CD14-positive monocyte (primary cell): ENCODE measurements around the gene ZNF768. TPM values are rescaled to one million over a fixed set of nuclear protein-coding genes. Genes with fewer than 3 reads are reported as not detected.

Experiments used
- DNase-seq, 3 donors: peaks; one replicate each; pipeline ENCODE4 v3.0.0-alpha.2; 2011 to 2022
- H2AFZ ChIP-seq: 2 replicates; pipeline ENCODE4 v1.6.0; 2012; ENCODE audit warnings: mild to moderate bottlenecking, low read depth, low read length, inconsistent platforms; ENCODE audit not compliant: insufficient read depth, poor library complexity, severe bottlenecking
- H3K27ac ChIP-seq, 2 donors: 1 replicate in 1 of 2; 2 replicates in 1 of 2; pipeline ENCODE4 v1.5.1; 2012 to 2013; ENCODE audit warnings: low read length in 2 of 2, control low read depth in 1 of 2, inconsistent platforms in 1 of 2, low read depth in 1 of 2, mild to moderate bottlenecking in 1 of 2
- H3K27me3 ChIP-seq, 2 donors: one replicate each; pipeline versions ENCODE4 v1.6.0 to v1.6.1; 2011 to 2013; ENCODE audit warnings: low read length in 2 of 2; ENCODE audit not compliant: control insufficient read depth in 2 of 2, insufficient read depth in 2 of 2
- H3K36me3 ChIP-seq, 2 donors: replicated peaks in 1 of 2; 1 replicate in 1 of 2; 2 replicates in 1 of 2; pipeline versions ENCODE4 v1.5.1 to v1.6.1; 2012 to 2013; ENCODE audit warnings: low read length in 2 of 2, control low read depth in 1 of 2, inconsistent platforms in 1 of 2, mild to moderate bottlenecking in 1 of 2; ENCODE audit not compliant: insufficient read depth in 2 of 2, control insufficient read depth in 1 of 2
- H3K4me1 ChIP-seq, 2 donors: 1 replicate in 1 of 2; 2 replicates in 1 of 2; pipeline versions ENCODE4 v1.5.1 to v1.6.1; 2012 to 2013; ENCODE audit warnings: low read length in 2 of 2, control low read depth in 1 of 2, inconsistent platforms in 1 of 2, mild to moderate bottlenecking in 1 of 2, moderate library complexity in 1 of 2; ENCODE audit not compliant: insufficient read depth in 2 of 2, control insufficient read depth in 1 of 2
- H3K4me2 ChIP-seq: replicated peaks from 2 replicates; pipeline ENCODE3; 2012; ENCODE audit warnings: low read length, moderate library complexity, mild to moderate bottlenecking; ENCODE audit not compliant: poor library complexity, severe bottlenecking; ENCODE audit errors: extremely low read depth
- H3K4me3 ChIP-seq, 3 experiments: fragments of 200-600 bp in 1 of 3; sonication (generic) in 1 of 3; replicated peaks in 1 of 3; 1 replicate in 2 of 3; 2 replicates in 1 of 3; pipeline ENCODE4 v1.5.1; 2011 to 2013; ENCODE audit warnings: low read length in 3 of 3, mild to moderate bottlenecking in 3 of 3, control low read depth in 2 of 3, low read depth in 2 of 3, inconsistent platforms in 1 of 3, moderate library complexity in 1 of 3
- H3K79me2 ChIP-seq: 2 replicates; pipeline ENCODE4 v1.6.0; 2012; ENCODE audit warnings: mild to moderate bottlenecking, control low read depth, inconsistent platforms, low read length, moderate library complexity; ENCODE audit not compliant: insufficient read depth
- H3K9ac ChIP-seq: 2 replicates; pipeline ENCODE4 v1.6.0; 2017; ENCODE audit warnings: low read length, mild to moderate bottlenecking; ENCODE audit not compliant: insufficient read depth, poor library complexity, severe bottlenecking
- H3K9me3 ChIP-seq, 2 donors: replicated peaks in 1 of 2; 1 replicate in 1 of 2; 2 replicates in 1 of 2; pipeline versions ENCODE4 v1.5.1 to v1.6.1; 2012 to 2013; ENCODE audit warnings: low read length in 2 of 2, control low read depth in 1 of 2; ENCODE audit not compliant: control insufficient read depth in 1 of 2, insufficient read depth in 1 of 2
- H4K20me1 ChIP-seq: 2 replicates; pipeline ENCODE4 v1.6.0; 2012; ENCODE audit warnings: mild to moderate bottlenecking, low read length, control low read depth, moderate library complexity; ENCODE audit not compliant: insufficient read depth
- H3K27ac Mint-ChIP-seq, 7 donors: one replicate each; pipeline ENCODE4 v1.8.0; 2020; ENCODE audit warnings: mild to moderate bottlenecking in 7 of 7, mixed read lengths in 7 of 7, moderate library complexity in 6 of 7, inconsistent platforms in 2 of 7
- H3K27me3 Mint-ChIP-seq, 3 donors: one replicate each; pipeline ENCODE4 v1.8.0; 2021 to 2022; ENCODE audit warnings: low read depth in 3 of 3, mild to moderate bottlenecking in 3 of 3, mixed read lengths in 3 of 3, moderate library complexity in 3 of 3, inconsistent platforms in 1 of 3
- H3K36me3 Mint-ChIP-seq, 2 donors: one replicate each; pipeline ENCODE4 v1.8.0; 2020; ENCODE audit warnings: mixed read lengths in 2 of 2, inconsistent platforms in 1 of 2, mild to moderate bottlenecking in 1 of 2
- H3K4me1 Mint-ChIP-seq: one replicate; pipeline ENCODE4 v1.8.0; 2020; ENCODE audit warnings: mild to moderate bottlenecking, mixed read lengths
- H3K4me3 Mint-ChIP-seq, 2 donors: one replicate each; pipeline ENCODE4 v1.8.0; 2020; ENCODE audit warnings: mild to moderate bottlenecking in 2 of 2, mixed read lengths in 2 of 2, moderate library complexity in 1 of 2
- H3K9me3 Mint-ChIP-seq, 7 donors: one replicate each; pipeline ENCODE4 v1.8.0; 2020 to 2022; ENCODE audit warnings: mixed read lengths in 7 of 7, mild to moderate bottlenecking in 6 of 7, moderate library complexity in 6 of 7, inconsistent platforms in 2 of 7
- CTCF ChIP-seq: fragments of 200-600 bp; IDR thresholded peaks from one replicate; pipeline ENCODE4 v1.8.0; 2022; ENCODE audit warnings: antibody characterized with exemption, mild to moderate bottlenecking
- WGBS: methylation state at CpG from one replicate; pipeline ENCODE4 v1.1.5; 2013; ENCODE audit warnings: missing lambda C conversion rate; ENCODE audit not compliant: insufficient coverage; 5-methylcytosine and 5-hydroxymethylcytosine counted together
- intact Hi-C, 2 donors: fragments of 100-400 bp; cut with micrococcal nuclease; formaldehyde crosslinking; loops; one replicate each; pipeline versions ENCODE4 v1.15.0 to v1.15.1; 2023
- polyA plus RNA-seq, 3 donors: library from polyadenylated mRNA; depleted of rRNA in 1 of 3; unstranded in 2 of 3; stranded (reverse) in 1 of 3; fragments of 300-500 nt in 2 of 3; fragments of >200 nt in 1 of 3; fragmentation: Illumina TruSeq in 2 of 3; gene quantifications; 1 replicate in 2 of 3; 2 replicates in 1 of 3; pipeline ENCODE4 v1.2.3, GENCODE V29; 2012 to 2021

ZNF768 gene
- polyA plus RNA-seq, 3 donors = 2.8 to 13.4 (median 3.0) TPM

GRCh38 chr16:30527635-30528178 is 1.3 kb upstream of the ZNF768 start:
- WGBS = 0% methylated on average over 10 of the region's 14 CpGs
- H3K27ac ChIP-seq = peak overlapping the region; percentile 85 to 87
- peak overlapping the region; percentile 55 for H3K9ac ChIP-seq
- peak overlapping the region; percentile 35 to 93 (median 63) for H3K4me3 ChIP-seq
- peak overlapping the region; percentile 84 to 92 for H3K4me3 Mint-ChIP-seq
- H3K9me3 Mint-ChIP-seq = peaks cover 0 to 2% (median 0%) of the 10 kb centered on the region in 7 donors
- TF ChIP-seq CTCF = no peak
- peaks cover 0 to 4% (median 3%) of the 10 kb centered on the region in 3 donors for H3K27me3 Mint-ChIP-seq
- intact Hi-C loops = loop anchor here (1.0 to 5.0 kb wide), 6 partner anchors 8 to 85 kb away; partner anchors contain the start of genes ZNF785 (in 2 of the 2), SEPHS2 (in 1 of the 2), ZNF689 (in 1 of the 2) and ZNF764 (in 1 of the 2)
- peaks cover 28 to 39% of the 10 kb centered on the region in 2 donors for H3K4me1 ChIP-seq
- no peaks in the 10 kb centered on the region for H3K27me3 ChIP-seq
- H3K36me3 Mint-ChIP-seq = peaks cover 15 to 29% of the 10 kb centered on the region in 2 donors
- H3K9me3 ChIP-seq = no peaks in the 10 kb centered on the region
- peaks cover 29% of the 10 kb centered on the region for H3K4me1 Mint-ChIP-seq
- H4K20me1 ChIP-seq = peaks cover 12% of the 10 kb centered on the region
- H3K36me3 ChIP-seq = peaks cover 18 to 27% of the 10 kb centered on the region in 2 donors
- peak overlapping the region; percentile 96 for H2AFZ ChIP-seq
- H3K79me2 ChIP-seq = peaks cover 7% of the 10 kb centered on the region
- peak overlapping the region; percentile 99 for H3K4me2 ChIP-seq
- peak overlapping the region; percentile 92 to 97 (median 97) for H3K27ac Mint-ChIP-seq
- peak; percentile 59 to 75 (median 74) for DNase-seq

- peak overlapping the region; percentile 96 for H2AFZ ChIP-seq
- Mint-ChIP-seq H3K27me3 (peaks cover 0 to 4% (median 3%) of the 10 kb centered on the region in 3 donors), H3K27ac (peak overlapping the region; percentile 92 to 97 (median 97)), H3K4me3 (peak overlapping the region; percentile 84 to 92), H3K9me3 (peaks cover 0 to 2% (median 0%) of the 10 kb centered on the region in 7 donors), H3K36me3 (peaks cover 20 to 26% of the 10 kb centered on the region in 2 donors), H3K4me1 (peaks cover 29% of the 10 kb centered on the region)
- peaks cover 14 to 25% of the 10 kb centered on the region in 2 donors for H3K36me3 ChIP-seq
- H3K9ac ChIP-seq = peak overlapping the region; percentile 80
- H3K4me1 ChIP-seq = peaks cover 28 to 39% of the 10 kb centered on the region in 2 donors
- no peaks in the 10 kb centered on the region for H3K9me3 ChIP-seq
- H3K4me3 ChIP-seq = peak overlapping the region; percentile 59 to 93 (median 63)
- 0% methylated on average over 67 of the region's 79 CpGs for WGBS
- peak; percentile 93 to 96 (median 95) for DNase-seq
- peaks cover 4% of the 10 kb centered on the region for H3K79me2 ChIP-seq
- TF ChIP-seq CTCF = peak; percentile 49
- peaks cover 19% of the 10 kb centered on the region for H4K20me1 ChIP-seq
- H3K27ac ChIP-seq = peak overlapping the region; percentile 85 to 87
- H3K4me2 ChIP-seq = peak overlapping the region; percentile 99
- H3K27me3 ChIP-seq = no peaks in the 10 kb centered on the region
- intact Hi-C loops = loop anchor here (1.0 to 5.0 kb wide), 6 partner anchors 8 to 85 kb away; partner anchors contain the start of genes ZNF785 (in 2 of the 2), SEPHS2 (in 1 of the 2), ZNF689 (in 1 of the 2) and ZNF764 (in 1 of the 2)
These were observed 663 bp upstream of the ZNF768 start for GRCh38 chr16:30526823-30527634.
